ENCODE measurements around the gene CPNE7. TPM values are rescaled to one million over a fixed set of nuclear protein-coding genes. Genes with fewer than 3 reads are reported as not detected.

CPNE7 gene
- total and polyA plus RNA-seq, 2 of the 8 experiments (the other 6 are each of a cell fraction or from before 2014, with no cell fraction given), result 10.0 to 23.7 TPM

GRCh38 chr16:89529097-89529496, 46.5 kb upstream of the CPNE7 start:
- FAIRE-seq, result no peak
- H3K4me2 ChIP-seq (ENCODE audit: insufficient read depth in 1 of 2, low read depth in 2 of 2, low read length in 2 of 2), result no peak overlapping the region
- POLR2A ChIA-PET (ENCODE audit: partially characterized antibody), result interaction anchor here (0.6 to 1.7 kb wide), 4 partner anchors 9 to 426 kb away, joined by 3 to 6 read pairs (median 4); partner anchors contain the start of gene SPG7

More at GRCh38 chr16:89529097-89529496, 46.5 kb upstream of the CPNE7 start:
- Histone ChIP-seq H3K9me3 (ENCODE audit: insufficient read depth in 2 of 2, low read depth in 1 of 2, low read length in 1 of 2) (no peaks in the 10 kb centered on the region), H3K27me3 (replicated peaks in 1 of 4; ENCODE audit: control insufficient read depth in 3 of 4, extremely low read depth in 1 of 4, insufficient read depth in 3 of 4, low read length in 3 of 4) (no peaks in the 10 kb centered on the region), H2AFZ (ENCODE audit: low read length) (no peak overlapping the region), H4K5ac (ENCODE audit: insufficient read length, low read depth, low read length) (no peak overlapping the region), H3K4me1 (replicated peaks in 1 of 4; ENCODE audit: control insufficient read depth in 3 of 4, insufficient read depth in 4 of 4, low read length in 3 of 4) (no peaks in the 10 kb centered on the region), H4K8ac (ENCODE audit: extremely low read depth, insufficient read depth, low read length) (no peak overlapping the region), H3K36me3 (ENCODE audit: control insufficient read depth in 2 of 4, insufficient read depth in 4 of 4, low read length in 3 of 4) (peaks cover 32 to 81% (median 67%) of the 10 kb centered on the region in 4 experiments), H3K18ac (ENCODE audit: extremely low read depth, low read length) (no peak overlapping the region), H2BK12ac (ENCODE audit: low read depth, low read length) (no peak overlapping the region), H3K79me1 (ENCODE audit: low read depth, low read length) (peaks cover 2% of the 10 kb centered on the region), H3K23ac (ENCODE audit: insufficient read length) (no peak overlapping the region), H3K9ac (replicated peaks in 1 of 4; ENCODE audit: extremely low read depth in 1 of 4, low read depth in 3 of 4, low read length in 3 of 4) (no peak overlapping the region), H2BK5ac (ENCODE audit: low read depth, low read length) (no peak overlapping the region), H4K20me1 (replicated peaks in 1 of 2; ENCODE audit: control insufficient read depth in 1 of 2, insufficient read depth in 2 of 2, low read length in 2 of 2) (peaks cover 5 to 12% of the 10 kb centered on the region in 2 experiments), H2BK15ac (ENCODE audit: low read length) (no peak overlapping the region), H4K91ac (replicated peaks; ENCODE audit: insufficient read length, low read length) (no peak overlapping the region), H3K23me2 (ENCODE audit: low read depth, low read length) (no peaks in the 10 kb centered on the region), H3K4ac (replicated peaks; ENCODE audit: insufficient read length, low read depth, low read length) (no peak overlapping the region), H3K56ac (replicated peaks; ENCODE audit: insufficient read length, low read depth, low read length) (no peak overlapping the region), H3K4me3 (ENCODE audit: extremely low read depth in 1 of 4, insufficient read depth in 2 of 4, low read depth in 3 of 4, low read length in 4 of 4) (no peak overlapping the region), H3K27ac (ENCODE audit: low read depth, low read length) (no peak overlapping the region), H2BK120ac (replicated peaks; ENCODE audit: low read depth, low read length) (no peak overlapping the region), H2AK5ac (ENCODE audit: low read depth, low read length) (no peak overlapping the region), H3K79me2 (ENCODE audit: control insufficient read depth in 1 of 2, insufficient read depth in 2 of 2, low read length in 2 of 2) (no peaks in the 10 kb centered on the region), H2BK20ac (ENCODE audit: low read length) (no peak overlapping the region), H3K14ac (ENCODE audit: insufficient read length) (no peak overlapping the region)
- no peak for DNase-seq (ENCODE audit: low read depth in 1 of 2, low spot score in 2 of 2)
- CTCF ChIA-PET (ENCODE audit: partially characterized antibody), result interaction anchor here (1.1 to 1.7 kb wide), 2 partner anchors 13 to 20 kb away, joined by 4 read pairs; no protein-coding TSS in a partner anchor
- WGBS, 2 experiments (ENCODE audit: extremely low coverage in 1 of 2, insufficient coverage in 1 of 2, insufficient read length in 1 of 2, insufficient replicate concordance in 2 of 2, low coverage in 1 of 2, low lambda C conversion rate in 2 of 2, missing lambda C conversion rate in 1 of 2), result 92% methylated on average over 16 of the region's 16 CpGs; no CpG with 5 or more reads in 1 of the 2 experiments

Data from H1 (cell line).